Cardiac fibroblast (primary cell): ENCODE results near the gene FOXE3.
A peak's percentile ranks its signal among the peaks of the same experiment; 100 is the strongest.
"Not testable (repeated sequence)": the region's sequence is repeated elsewhere in the genome, so short reads cannot be mapped to it uniquely, and the experiment has no call there.

Source experiments
- DNase-seq, 2 donors: peaks; one replicate each; pipeline versions ENCODE4 v3.0.0 to v3.0.0-alpha.2; 2010; ENCODE audit warnings: low read depth in 2 of 2
- H3K4me3 ChIP-seq, 2 donors: replicated peaks in 1 of 2; 1 replicate in 1 of 2; 2 replicates in 1 of 2; pipeline ENCODE4 v1.5.1; 2011; ENCODE audit warnings: low read depth in 2 of 2, low read length in 2 of 2, mild to moderate bottlenecking in 2 of 2, moderate library complexity in 1 of 2
- TF ChIP-seq, protein P1 (sequence below): IDR thresholded peaks from one replicate; pipeline ENCODE4 v1.5.1; 2011; ENCODE audit warnings: low read depth, mild to moderate bottlenecking, low read length, inconsistent platforms

FOXE3 gene

DNA sequence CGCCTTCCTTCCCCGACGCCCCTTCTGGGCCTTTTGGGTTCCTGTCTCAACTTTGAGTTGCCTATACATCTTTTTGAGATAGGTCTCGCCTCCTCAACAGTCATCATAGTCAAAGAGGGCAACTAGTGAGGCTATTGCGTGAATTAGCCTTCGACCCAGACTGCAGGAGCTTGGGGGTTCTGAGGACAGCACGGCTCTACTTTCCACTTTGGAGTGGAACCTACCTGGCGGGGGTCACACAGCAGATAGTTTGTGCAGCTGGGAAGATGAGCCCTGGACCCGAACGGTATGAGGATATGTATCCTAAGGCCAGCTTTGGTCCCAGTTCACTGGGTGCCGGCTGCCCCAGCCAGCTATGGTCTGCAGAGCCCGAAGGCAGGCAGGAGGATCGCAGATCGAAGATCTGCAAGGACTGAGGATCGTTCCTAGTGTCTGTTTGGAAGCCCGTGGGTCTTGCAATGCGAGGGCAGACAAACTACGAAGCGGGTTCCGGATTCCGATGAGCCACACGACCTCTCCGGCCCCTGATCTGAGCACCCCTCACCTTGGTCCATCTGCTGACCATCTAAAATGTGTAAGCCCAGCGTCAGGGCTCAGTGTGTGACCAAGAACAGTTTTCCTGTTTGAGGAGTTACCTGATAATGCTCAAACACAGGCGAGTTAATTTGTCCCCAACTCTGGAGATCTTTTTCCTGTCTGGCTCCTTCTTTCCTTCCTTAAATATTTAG, 29.9 kb downstream of the FOXE3 start:
- TF ChIP-seq, protein P1, sequence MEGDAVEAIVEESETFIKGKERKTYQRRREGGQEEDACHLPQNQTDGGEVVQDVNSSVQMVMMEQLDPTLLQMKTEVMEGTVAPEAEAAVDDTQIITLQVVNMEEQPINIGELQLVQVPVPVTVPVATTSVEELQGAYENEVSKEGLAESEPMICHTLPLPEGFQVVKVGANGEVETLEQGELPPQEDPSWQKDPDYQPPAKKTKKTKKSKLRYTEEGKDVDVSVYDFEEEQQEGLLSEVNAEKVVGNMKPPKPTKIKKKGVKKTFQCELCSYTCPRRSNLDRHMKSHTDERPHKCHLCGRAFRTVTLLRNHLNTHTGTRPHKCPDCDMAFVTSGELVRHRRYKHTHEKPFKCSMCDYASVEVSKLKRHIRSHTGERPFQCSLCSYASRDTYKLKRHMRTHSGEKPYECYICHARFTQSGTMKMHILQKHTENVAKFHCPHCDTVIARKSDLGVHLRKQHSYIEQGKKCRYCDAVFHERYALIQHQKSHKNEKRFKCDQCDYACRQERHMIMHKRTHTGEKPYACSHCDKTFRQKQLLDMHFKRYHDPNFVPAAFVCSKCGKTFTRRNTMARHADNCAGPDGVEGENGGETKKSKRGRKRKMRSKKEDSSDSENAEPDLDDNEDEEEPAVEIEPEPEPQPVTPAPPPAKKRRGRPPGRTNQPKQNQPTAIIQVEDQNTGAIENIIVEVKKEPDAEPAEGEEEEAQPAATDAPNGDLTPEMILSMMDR: no peak
- DNase-seq: no peak
- no peak overlapping the region for H3K4me3 ChIP-seq

DNA sequence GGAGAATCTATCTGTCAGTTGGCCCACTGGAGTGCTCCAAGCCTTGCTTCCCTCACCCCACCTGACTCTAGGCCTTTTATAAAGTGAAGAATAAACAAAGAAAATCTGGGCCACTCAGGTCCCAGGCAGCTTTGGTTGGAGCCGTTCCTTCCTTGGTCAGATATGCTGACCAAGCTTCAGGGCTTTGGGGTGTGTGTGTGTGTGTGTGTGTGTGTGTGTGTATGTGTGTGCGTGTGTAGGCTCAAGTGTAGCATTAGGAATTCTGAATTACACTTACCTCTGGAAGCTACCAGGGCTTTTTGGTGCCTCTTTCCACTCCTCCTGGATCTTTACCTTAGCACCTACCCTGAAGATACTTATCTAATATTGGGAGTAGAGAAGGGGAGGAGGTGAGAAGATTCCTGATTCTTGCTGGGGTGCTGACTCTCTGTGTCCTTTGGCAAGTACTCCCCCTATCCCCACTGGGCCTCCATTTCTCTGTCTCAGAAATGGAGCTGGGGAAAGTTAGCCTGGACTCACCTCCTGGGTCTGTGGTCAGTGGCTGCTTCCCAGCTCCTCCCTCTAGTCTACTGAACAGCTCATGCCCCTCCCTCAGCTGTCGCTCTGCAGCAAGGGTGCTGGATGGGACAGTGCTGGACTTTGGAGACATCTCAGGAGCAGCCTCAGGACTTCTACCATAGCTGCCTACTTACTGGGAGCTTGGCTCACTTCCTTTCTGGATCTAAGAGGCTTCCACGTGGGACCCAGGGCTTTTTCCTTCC, 32.6 kb downstream of the FOXE3 start:
- no peak for DNase-seq
- H3K4me3 ChIP-seq: no peak overlapping the region
- TF ChIP-seq, protein P1: no peak

DNA sequence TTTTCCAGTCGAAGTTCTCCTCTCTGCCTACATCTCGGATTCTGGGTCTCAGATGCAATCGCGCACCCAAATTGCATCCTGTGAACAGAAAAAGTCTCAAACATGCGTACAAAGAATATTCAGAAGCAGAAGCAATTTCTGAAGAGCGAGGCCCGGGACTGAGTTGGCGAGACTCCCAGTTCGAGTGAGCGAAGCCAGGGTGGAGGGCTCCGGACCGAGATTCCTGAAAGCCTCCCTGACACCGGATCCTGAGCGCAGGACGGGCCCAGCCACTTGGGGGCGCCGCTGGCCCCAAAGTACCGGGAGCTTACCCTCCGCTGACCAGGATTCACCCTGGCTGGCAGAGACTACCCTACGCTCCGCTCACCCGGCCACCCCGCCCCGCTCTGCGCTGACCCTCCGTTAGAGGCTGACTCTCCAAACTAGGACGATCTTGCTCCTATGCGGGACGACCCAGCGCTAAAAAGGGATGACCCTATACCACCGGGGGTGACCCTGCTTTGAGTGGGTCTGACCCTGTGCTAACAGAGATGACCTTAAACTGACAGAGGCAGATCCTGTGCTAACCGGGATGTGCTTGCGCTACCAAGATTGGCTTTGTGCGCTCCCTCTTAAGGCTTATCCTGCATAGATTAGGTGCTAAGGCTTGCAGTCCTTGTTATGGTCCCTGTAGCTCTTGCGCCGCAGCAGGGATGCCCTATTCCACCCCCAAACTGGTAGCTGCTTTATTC, 33.9 kb downstream of the FOXE3 start:
- TF ChIP-seq, protein P1: peak; percentile 51
- peak in 1 of 2 donors; percentile 24 for DNase-seq
- no peak overlapping the region for H3K4me3 ChIP-seq

DNA sequence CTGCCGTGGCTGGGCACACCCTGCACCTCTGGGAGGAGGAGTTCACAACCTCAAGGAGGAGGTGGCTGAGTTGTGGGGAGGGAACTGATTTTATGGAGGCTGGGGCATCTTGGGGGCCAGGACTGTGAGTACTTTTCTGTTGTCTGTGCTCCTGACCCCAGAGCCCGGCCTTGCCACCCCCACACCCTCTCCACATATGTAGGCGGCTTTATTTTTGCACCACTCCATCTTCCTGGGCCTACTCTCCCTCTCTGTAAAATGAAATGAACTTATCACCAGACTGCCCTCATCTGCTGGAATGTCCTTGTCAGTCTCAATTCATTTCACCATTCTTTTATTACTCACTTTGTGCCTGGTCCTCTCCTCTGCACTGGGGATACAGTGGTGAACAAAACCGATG, 34.5 kb downstream of the FOXE3 start:
- TF ChIP-seq, protein P1: no peak
- DNase-seq: no peak
- no peak overlapping the region for H3K4me3 ChIP-seq

DNA sequence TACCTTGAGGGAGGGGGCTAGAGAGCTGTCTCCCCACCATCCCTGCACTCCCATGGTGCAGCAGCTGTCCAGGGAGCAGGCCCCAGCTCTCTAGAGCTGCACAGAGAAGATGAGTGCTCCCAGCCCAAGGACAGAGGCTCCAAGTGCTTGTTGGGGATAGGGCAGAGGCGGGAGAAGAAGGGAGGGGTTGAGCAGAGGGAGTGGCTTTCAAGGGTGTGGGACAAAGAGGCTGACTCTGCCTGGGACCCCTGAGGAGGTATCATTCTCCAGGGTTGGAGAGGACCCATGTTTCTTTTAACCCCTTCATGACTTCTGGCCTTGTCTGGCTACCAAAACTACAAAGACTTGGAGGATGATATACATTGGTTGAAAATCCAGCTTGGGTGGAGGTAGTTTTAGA, 36.3 kb downstream of the FOXE3 start:
- no peak for DNase-seq
- TF ChIP-seq, protein P1: no peak

DNA sequence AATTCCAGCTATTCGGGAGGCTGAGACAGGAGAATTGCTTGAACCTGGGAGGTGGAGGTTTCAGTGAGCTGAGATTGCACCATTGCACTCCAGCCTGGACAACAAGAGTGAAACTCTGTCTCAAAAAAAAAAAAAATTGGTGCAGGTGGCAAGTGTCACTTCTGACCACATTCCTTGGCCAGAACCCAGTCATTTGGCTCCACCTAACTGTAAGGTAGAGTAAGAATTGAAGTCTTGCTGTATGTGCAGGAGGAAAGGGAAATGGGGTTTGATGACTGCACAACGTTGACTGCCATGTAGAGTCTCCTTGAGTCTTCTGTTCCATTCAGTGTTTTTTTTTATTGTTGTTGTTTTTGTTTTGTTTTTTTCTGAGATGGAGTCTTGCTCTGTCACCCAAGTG, 37.8 kb downstream of the FOXE3 start:
- not testable (repeated sequence) for H3K4me3 ChIP-seq, DNase-seq

More for the DNA sequence above, 36.3 kb downstream of the FOXE3 start:
- H3K4me3 ChIP-seq: no peak overlapping the region

DNA sequence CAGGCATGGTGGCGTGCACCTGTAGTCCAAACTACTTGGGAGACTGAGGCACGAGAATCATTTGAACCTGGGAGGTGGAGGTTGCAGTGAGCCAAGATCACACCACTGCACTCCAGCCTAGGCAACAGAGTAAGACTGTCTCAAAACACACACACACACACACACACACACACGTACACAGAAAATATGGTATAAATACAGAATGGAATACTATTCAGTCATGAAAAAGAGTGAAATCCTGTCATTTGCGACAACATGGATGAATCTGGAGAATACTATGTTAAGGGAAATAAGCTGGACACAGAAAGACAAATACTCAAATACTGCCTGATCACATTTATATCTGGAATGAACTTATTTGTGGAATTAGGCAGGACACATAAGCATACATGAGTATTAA, 40.2 kb downstream of the FOXE3 start:
- TF ChIP-seq, protein P1: no peak
- DNase-seq: no peak
- H3K4me3 ChIP-seq: no peak overlapping the region

DNA sequence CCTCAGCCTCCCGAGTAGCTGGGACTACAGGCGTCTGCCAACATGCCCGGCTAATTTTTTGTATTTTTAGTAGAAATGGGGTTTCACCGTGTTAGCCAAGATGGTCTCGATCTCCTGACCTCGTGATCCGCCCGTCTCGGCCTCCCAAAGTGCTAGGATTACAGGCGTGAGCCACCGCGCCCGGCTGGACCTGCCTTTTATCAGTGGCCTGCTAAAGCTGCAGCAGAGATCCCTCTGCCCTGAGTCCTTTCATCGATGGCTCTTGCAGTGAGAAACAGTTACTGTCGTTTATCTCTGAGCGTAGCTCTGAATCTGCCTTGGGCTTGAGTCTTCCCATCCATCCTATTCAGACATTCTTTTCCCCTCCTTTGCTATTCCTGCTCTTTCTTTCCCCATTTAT, 41.5 kb downstream of the FOXE3 start:
- DNase-seq, H3K4me3 ChIP-seq: not testable (repeated sequence)
